OCI-LY7 (cell line): ENCODE results near the gene ZNF837. TPM values are rescaled to one million over a fixed set of nuclear protein-coding genes. Genes with fewer than 3 reads are reported as not detected.

ENCODE experiments used
- BruUV-seq: library from RNA; stranded (reverse); fragments of 400-500 nt; replicated peaks from 2 replicates; lab custom pipeline; 2021; lab: Mats Ljungman, UMichigan
- CTCF ChIA-PET: fragments of 300-600 bp; sonication (Branson Sonifier 250); formaldehyde crosslinking; loops from one replicate; lab custom pipeline; 2022; ENCODE audit warnings: antibody characterized with exemption; ENCODE audit not compliant: unreplicated experiment; lab: Charles Lee
- POLR2A ChIA-PET: fragments of 300-600 bp; sonication (Branson Sonifier 250); formaldehyde crosslinking; loops from one replicate; lab custom pipeline; 2022; ENCODE audit warnings: antibody characterized with exemption; lab: Charles Lee
- DNase-seq: peaks from one replicate; pipeline ENCODE4 v3.0.0-alpha.2; 2015; ENCODE audit warnings: low spot score
- H2AFZ ChIP-seq: fragments of 200-600 bp; sonication (generic), shearing (Covaris generic); 2 replicates; pipeline ENCODE4 v1.6.1; 2014; ENCODE audit warnings: mild to moderate bottlenecking, antibody characterized with exemption, low read length, moderate library complexity
- H3K27ac ChIP-seq: fragments of 200-600 bp; sonication (generic); 2 replicates; pipeline ENCODE4 v1.5.1; 2014; ENCODE audit warnings: mixed run types, low read depth, mild to moderate bottlenecking, moderate library complexity, low read length, inconsistent platforms; ENCODE audit not compliant: poor library complexity, severe bottlenecking
- H3K36me3 ChIP-seq: fragments of 200-600 bp; sonication (generic); 2 replicates; pipeline ENCODE4 v1.6.1; 2014; ENCODE audit warnings: mild to moderate bottlenecking, antibody characterized with exemption, low read length, moderate library complexity, mixed read lengths; ENCODE audit not compliant: insufficient read depth
- H3K4me1 ChIP-seq: fragments of 200-600 bp; sonication (generic); 2 replicates; pipeline ENCODE4 v1.5.1; 2014; ENCODE audit warnings: mild to moderate bottlenecking, low read length; ENCODE audit not compliant: insufficient read depth, poor library complexity, severe bottlenecking
- H3K4me2 ChIP-seq: fragments of 200-600 bp; sonication (generic); 2 replicates; pipeline ENCODE4 v1.6.1; 2014; ENCODE audit warnings: mild to moderate bottlenecking, low read length
- H3K4me3 ChIP-seq: fragments of 200-600 bp; sonication (generic); 2 replicates; pipeline ENCODE4 v1.5.1; 2014; ENCODE audit warnings: mild to moderate bottlenecking, low read depth, low read length; ENCODE audit not compliant: poor library complexity, severe bottlenecking
- H3K79me2 ChIP-seq: fragments of 200-600 bp; sonication (generic); 2 replicates; pipeline ENCODE4 v1.6.1; 2016; ENCODE audit warnings: low read depth, mild to moderate bottlenecking, low read length, moderate library complexity, mixed read lengths; ENCODE audit not compliant: insufficient read depth
- H3K9me2 ChIP-seq: fragments of 200-600 bp; sonication (generic); 2 replicates; pipeline ENCODE4 v1.6.1; 2016; ENCODE audit warnings: mild to moderate bottlenecking, low read length, mixed read lengths; ENCODE audit not compliant: insufficient read depth
- H3K9me3 ChIP-seq: fragments of 200-600 bp; sonication (generic); 2 replicates; pipeline ENCODE4 v1.6.1; 2014; ENCODE audit warnings: mild to moderate bottlenecking, mixed run types, low read length, mixed read lengths
- H4K20me1 ChIP-seq: fragments of 200-600 bp; sonication (generic); 2 replicates; pipeline ENCODE4 v1.6.1; 2014; ENCODE audit warnings: mild to moderate bottlenecking, antibody characterized with exemption, low read length, moderate library complexity, mixed read lengths; ENCODE audit not compliant: insufficient read depth
- CTCF ChIP-seq: fragments of 200-600 bp; sonication (generic); conservative IDR thresholded peaks from 2 replicates; pipeline ENCODE4 v1.5.1; 2014; ENCODE audit warnings: mild to moderate bottlenecking, antibody characterized with exemption, low read length, moderate library complexity, mixed read lengths
- EZH2phosphoT487 ChIP-seq: fragments of 200-600 bp; sonication (generic); IDR thresholded peaks from 2 replicates; pipeline ENCODE4 v1.6.1; 2018; ENCODE audit warnings: low read depth, borderline replicate concordance, mild to moderate bottlenecking, mixed run types, antibody characterized with exemption, low read length, moderate library complexity, mixed read lengths
- intact Hi-C: fragments of 100-400 bp; cut with micrococcal nuclease; formaldehyde crosslinking; loops from one replicate; pipeline ENCODE4 v1.10.0; 2022; ENCODE audit not compliant: unreplicated experiment
- total RNA-seq, 2 experiments: library from RNA; depleted of rRNA in 1 of 2; stranded (reverse); fragments of >200 nt in 1 of 2; shearing (Covaris generic) in 1 of 2; gene quantifications; 2 replicates each; pipeline ENCODE4 v1.2.3, GENCODE V29; 2014 to 2022

Gene ZNF837
- total RNA-seq, 2 experiments from 2014 or later: 3.0 to 5.8 TPM

- intact Hi-C loops: no loop called here
- H2AFZ ChIP-seq: no peak overlapping the region
- H3K9me2 ChIP-seq: no peaks in the 10 kb centered on the region
- TF ChIP-seq CTCF: no peak
- TF ChIP-seq EZH2phosphoT487: no peak
- peaks cover 34% of the 10 kb centered on the region for H3K79me2 ChIP-seq
- ChIA-PET POLR2A (no interaction called here), CTCF (no interaction called here)
- H3K27ac ChIP-seq: no peak overlapping the region
- DNase-seq: no peak
- H3K9me3 ChIP-seq: no peaks in the 10 kb centered on the region
- H3K36me3 ChIP-seq: peaks cover 81% of the 10 kb centered on the region
- H3K4me3 ChIP-seq: no peak overlapping the region
- H3K4me1 ChIP-seq: peaks cover 7% of the 10 kb centered on the region
- peaks cover 14% of the 10 kb centered on the region for H4K20me1 ChIP-seq
- no peak overlapping the region for H3K4me2 ChIP-seq
- no TSS peak for BruUV-seq
Measured at GRCh38 chr19:58393725-58394033, 12.8 kb upstream of the ZNF837 start.

DNA sequence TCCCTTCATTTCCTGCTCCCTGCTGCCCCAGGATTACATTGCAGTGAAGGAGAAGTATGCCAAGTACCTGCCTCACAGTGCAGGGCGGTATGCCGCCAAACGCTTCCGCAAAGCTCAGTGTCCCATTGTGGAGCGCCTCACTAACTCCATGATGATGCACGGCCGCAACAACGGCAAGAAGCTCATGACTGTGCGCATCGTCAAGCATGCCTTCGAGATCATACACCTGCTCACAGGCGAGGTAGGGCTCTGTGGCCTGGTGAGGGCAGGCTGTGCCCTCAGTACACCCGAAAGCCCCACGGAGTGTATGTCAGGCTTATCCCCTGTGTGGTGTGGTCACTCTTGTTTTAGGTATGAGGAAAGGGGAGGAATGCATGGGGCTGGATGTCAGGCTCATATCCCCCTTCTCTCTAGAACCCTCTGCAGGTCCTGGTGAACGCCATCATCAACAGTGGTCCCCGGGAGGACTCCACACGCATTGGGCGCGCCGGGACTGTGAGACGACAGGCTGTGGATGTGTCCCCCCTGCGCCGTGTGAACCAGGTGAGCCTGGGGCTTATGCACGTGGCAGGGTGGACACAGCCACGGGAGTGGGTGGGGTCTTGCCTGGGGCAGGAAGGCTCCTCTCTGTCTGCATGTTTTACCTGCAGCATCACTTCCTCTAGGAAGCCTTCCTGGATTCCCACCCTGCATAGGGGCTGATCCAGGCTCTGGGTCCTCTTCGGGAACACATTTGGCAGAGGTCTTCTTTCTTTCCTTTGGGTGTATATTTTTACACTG lies 12.3 kb upstream of the ZNF837 start:
- no peak for DNase-seq
- ChIA-PET CTCF (no interaction called here), POLR2A (no interaction called here)
- H3K36me3 ChIP-seq: peaks cover 87% of the 10 kb centered on the region
- peaks cover 17% of the 10 kb centered on the region for H4K20me1 ChIP-seq
- BruUV-seq: no TSS peak
- no peaks in the 10 kb centered on the region for H3K9me2 ChIP-seq
- TF ChIP-seq CTCF (no peak), EZH2phosphoT487 (no peak)
- peaks cover 39% of the 10 kb centered on the region for H3K79me2 ChIP-seq
- no peak overlapping the region for H3K4me3 ChIP-seq
- intact Hi-C loops: no loop called here
- no peaks in the 10 kb centered on the region for H3K9me3 ChIP-seq
- peaks cover 13% of the 10 kb centered on the region for H3K4me1 ChIP-seq
- H3K27ac ChIP-seq: no peak overlapping the region
- H3K4me2 ChIP-seq: no peak overlapping the region
- H2AFZ ChIP-seq: no peak overlapping the region

DNA sequence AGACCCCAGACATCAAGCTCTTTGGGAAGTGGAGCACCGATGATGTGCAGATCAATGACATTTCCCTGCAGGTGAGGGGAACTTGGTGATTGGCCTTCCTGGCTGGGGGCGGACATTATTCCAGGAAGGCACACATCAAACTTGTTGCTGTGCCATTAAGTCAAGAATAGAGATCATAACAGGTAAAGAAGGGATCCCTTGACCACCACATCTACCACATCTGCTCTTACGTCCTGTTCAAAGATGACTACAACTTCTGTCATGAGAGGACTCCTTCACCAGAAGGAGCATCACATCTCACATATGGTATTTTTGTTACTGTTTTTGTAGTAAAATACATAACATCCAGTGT lies 7.3 kb upstream of the ZNF837 start:
- no peak for DNase-seq
- POLR2A ChIA-PET: interaction anchor here (0.7 kb wide), 1 partner anchor 14 kb away, joined by 4 read pairs; no protein-coding TSS in a partner anchor
- Histone ChIP-seq H3K4me1 (peaks cover 30% of the 10 kb centered on the region), H3K9me3 (no peaks in the 10 kb centered on the region), H3K4me3 (peak overlapping the region; percentile 100), H2AFZ (no peak overlapping the region), H3K4me2 (peak overlapping the region; percentile 93), H3K27ac (no peak overlapping the region), H3K9me2 (no peaks in the 10 kb centered on the region), H3K79me2 (peaks cover 50% of the 10 kb centered on the region), H3K36me3 (peaks cover 56% of the 10 kb centered on the region), H4K20me1 (peaks cover 23% of the 10 kb centered on the region)
- no TSS peak for BruUV-seq
- intact Hi-C loops: no loop called here
- CTCF ChIA-PET: no interaction called here
- TF ChIP-seq EZH2phosphoT487 (no peak), CTCF (no peak)
